Dermis microvascular lymphatic vessel endothelial cell (primary cell): ENCODE data around the gene P2RX1. TPM values are rescaled to one million over a fixed set of nuclear protein-coding genes. Genes with fewer than 3 reads are reported as not detected.
A peak's percentile ranks its signal among the peaks of the same experiment; 100 is the strongest.

ENCODE experiments used
- DNase-seq, 2 donors: peaks; one replicate each; pipeline versions ENCODE4 v3.0.0 to v3.0.0-alpha.2; 2010; ENCODE audit warnings: low read depth in 2 of 2
- total RNA-seq: library from RNA; depleted of rRNA; stranded (reverse); fragments of >200 nt; gene quantifications from 2 replicates; pipeline ENCODE4 v1.2.1, GENCODE V29; 2014

Gene P2RX1
- not detected in 2 replicates for total RNA-seq

- no peak for DNase-seq
Observed at GRCh38 chr17:3915995-3916696, at the start of gene P2RX1. Gene P2RX1, minus strand, starts transcription at chr17:3916465. Its CDS starts 240 bp downstream, at chr17:3916225.

GRCh38 chr17:3965118-3965800, 49.0 kb upstream of the P2RX1 start:
- DNase-seq, result no peak

DNA sequence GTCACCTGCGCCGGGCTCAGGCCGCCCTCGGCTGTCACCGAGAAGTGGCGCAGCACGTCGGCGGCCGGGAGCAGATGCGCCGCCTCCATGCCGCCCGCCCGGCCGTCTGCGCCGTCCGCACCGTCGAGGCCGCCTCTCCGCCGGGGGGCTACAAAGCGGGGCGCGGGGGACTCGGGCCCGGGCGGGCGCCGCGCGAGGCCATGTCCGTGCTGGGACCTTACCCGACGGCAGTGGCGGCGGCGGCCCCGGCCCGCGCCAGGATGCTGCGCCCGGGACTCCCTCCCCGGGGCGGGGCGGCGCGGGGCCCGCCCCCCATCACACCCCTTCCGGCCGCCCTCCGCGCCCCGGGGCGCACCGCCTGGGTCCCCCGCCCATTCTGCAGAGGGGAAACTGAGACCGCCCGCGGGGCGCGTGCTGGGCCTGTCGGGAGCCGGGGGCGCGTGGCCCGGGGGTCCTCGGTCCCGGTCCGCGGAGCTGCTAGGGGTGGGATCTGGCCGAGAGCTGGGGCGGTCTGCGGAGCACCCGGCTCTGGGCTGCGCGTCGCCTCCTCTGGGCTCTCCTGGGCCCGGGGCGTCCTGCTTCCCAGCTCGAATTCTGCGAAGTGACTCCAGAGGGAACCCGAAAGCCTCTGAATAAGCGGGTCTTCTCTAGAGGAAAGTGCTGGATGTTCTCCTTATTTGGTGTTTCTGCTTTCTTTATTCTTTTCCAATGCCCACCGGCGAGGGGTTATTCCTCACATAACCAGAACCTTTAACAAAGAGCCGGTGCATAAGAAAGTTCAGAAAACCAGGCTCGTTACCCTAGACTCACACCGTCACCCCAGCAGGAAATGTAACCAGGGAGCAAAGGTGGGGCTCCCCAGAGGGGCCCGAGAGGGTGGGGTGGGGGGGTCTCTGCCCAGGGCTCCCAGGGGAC, 48.2 kb upstream of the P2RX1 start, which contains the start of gene ATP2A3:
Gene ATP2A3, minus strand, starts transcription at position 235 of the 915 bp plus-strand sequence. Its CDS starts 146 bp downstream, at position 89.
- DNase-seq, result peak in 1 of 2 donors; percentile 13

- no peak for DNase-seq
Observed at GRCh38 chr17:3963237-3964201, 47.3 kb upstream of the P2RX1 start.

GRCh38 chr17:3962965-3963236, 46.6 kb upstream of the P2RX1 start:
- no peak for DNase-seq

DNA sequence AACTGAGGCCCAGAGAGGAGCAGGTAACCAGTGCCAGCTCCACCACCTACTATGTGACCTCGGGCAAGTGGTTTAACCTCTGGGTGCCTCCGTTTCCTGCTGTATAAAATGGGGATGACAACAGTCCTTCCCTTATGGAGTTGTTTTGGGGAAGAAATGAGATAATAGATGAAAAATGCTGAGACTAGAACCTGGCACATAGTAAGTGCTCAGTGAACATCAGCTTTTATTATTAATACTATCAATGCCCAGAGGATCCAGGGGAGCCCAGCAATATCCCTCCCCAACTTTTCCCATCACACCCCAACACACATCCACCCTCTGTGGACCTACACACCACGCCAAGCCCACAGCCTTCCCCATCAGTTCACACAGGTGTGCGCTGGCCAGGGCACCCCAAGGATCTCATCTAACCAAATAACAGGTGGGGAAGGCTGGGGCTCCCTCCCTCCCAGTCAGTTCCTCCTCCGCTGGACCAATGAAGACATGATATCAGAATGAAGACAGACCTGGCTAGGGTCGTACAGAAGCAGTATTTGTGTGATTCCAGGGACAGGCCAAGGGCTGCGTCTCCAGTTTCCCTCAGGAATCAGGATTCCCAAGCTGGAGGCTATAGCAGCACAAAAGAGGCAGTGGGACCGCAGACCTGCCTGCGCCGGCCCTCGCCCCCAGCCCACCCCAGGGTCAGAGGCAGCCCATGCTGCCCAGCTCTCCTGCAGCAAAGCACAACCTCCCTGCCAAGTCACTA, 46.1 kb upstream of the P2RX1 start:
- no peak for DNase-seq

GRCh38 chr17:3961564-3962047, 45.3 kb upstream of the P2RX1 start:
- DNase-seq, result no peak

GRCh38 chr17:3960764-3961163, 44.5 kb upstream of the P2RX1 start:
- DNase-seq, result no peak

GRCh38 chr17:3959921-3960601, 43.8 kb upstream of the P2RX1 start:
- no peak for DNase-seq

DNA sequence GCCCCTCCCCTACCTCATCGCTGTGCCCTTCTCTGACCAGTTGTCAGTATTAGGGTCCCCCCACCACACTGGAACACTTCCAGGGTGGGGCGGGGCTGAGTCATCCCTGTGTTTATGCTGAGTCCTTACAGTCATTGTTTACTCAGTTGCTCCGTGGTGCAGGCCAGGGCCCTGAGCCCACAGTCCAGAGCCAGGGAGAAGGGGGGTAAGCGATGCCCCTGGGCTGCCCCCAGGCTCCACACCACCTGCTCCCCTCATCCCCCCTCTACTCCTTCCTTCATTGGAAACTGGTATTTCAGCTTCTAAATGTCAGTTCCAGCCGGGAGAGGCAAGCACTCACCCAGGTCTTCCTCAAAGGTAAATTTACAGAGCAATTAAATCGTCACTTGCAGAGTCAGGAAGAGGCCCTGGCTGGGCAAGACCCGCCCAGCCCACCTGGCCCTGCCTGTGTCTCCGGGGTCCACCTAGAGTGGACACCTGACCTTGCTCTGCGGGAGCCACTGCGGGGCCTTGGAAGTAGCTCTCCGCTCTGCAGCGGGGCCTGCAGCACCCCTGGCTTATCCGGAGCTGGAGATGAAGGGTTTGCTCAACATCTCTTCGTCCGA, 43.1 kb upstream of the P2RX1 start:
- peak in 1 of 2 donors; percentile 78 for DNase-seq

GRCh38 chr17:3957735-3958599, 41.7 kb upstream of the P2RX1 start:
- no peak for DNase-seq

- DNase-seq, result no peak
Observed at GRCh38 chr17:3956983-3957382, 40.7 kb upstream of the P2RX1 start.

DNA sequence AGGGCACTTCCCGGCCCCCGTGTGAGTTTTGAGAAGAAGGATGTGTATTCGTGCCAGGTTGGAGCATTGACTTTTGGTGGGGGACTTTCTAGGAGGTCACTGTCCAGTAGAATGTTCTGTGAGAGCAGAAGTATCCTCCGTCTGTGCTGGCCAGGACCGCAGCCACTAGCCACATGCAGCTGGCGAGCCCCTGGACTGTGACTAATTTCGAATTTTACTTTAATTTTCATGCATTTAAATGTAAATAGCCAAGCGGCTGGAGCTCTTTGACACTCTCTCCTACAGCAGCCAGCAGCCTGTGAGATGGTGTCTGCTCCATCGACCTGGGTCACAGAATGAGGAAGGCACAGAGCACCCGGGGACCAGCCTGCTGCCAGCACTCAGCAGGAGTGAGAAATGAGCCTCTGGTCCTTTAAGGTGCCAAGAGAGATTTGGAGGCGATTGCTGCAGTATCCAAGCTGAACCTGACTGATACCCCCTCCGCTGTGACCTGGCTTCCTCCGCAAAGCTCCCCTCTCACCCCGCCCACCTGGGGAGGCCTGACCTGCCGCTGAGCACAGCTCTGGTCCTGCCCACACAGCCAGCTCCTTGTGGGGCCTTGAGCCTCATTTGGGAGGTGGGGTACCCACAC, 40.2 kb upstream of the P2RX1 start:
- no peak for DNase-seq

DNA sequence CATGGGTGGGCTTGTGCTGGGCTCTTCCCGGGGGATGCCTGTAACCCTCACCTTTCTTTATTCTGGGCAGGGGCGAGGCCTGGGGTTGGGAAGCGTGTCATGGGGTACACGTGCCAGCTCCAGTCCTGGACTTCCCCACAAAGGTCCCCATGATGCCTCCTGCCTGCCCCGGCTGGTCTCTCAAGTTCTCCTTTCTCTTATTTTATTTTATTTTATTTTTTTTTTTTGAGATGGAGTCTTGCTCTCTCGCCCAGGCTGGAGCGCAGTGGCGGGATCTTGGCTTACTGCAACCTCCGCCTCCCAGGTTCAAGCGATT, 39.4 kb upstream of the P2RX1 start:
- DNase-seq, result no peak

DNA sequence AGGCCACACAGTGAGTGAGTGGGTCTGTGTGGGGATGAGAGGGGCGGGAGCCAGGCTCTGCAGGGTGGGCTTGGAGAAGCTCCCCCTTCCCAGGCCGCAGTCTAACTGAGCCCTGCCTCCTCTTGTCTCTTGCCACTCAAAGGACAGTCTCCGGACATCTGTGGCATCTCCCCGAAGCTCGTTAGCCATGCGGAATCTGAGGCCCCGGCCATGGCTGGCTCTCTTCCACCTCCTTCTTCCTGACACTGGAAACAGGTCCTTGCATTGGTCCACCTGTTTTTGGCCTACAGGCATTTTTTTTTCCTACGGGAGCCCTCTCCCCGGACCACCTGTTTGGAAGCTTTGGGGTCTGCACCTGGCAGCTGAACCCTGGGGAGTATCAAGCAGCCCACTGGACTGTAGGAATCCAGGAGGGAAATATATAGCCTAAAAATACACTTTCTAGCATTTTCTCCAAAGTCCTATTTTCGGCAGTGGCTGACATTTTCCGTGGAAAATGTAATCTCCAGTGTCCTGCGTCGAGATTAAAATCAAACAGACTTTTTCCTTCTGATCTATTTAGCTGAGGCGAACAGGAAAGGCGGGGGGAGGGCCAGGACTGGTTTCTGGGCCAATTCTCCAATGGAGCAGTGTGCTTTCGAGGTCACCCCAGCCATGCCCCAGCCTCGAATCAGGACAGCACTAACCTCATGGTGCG, 38.9 kb upstream of the P2RX1 start:
- DNase-seq, result peak in 1 of 2 donors; percentile 17

DNA sequence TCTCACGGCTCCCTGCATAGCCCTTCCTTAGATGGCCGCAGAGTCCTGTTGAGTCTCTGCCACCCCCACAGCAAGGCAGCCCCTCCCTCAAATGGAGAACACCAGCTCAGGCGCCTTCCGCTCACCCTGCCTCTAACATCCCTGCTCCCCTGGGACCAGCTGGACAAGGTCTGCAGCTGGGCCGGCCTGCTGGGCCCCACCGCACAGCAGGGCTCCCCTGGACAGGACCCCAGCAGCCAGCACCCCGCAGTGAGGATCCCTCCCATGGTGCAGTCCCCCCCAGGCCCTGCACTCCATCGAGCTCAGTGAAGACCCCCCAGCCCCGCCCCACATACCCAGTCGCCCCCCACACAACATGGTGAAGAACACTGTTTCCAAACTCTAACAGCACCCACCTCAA, 37.8 kb upstream of the P2RX1 start:
- DNase-seq, result no peak

DNA sequence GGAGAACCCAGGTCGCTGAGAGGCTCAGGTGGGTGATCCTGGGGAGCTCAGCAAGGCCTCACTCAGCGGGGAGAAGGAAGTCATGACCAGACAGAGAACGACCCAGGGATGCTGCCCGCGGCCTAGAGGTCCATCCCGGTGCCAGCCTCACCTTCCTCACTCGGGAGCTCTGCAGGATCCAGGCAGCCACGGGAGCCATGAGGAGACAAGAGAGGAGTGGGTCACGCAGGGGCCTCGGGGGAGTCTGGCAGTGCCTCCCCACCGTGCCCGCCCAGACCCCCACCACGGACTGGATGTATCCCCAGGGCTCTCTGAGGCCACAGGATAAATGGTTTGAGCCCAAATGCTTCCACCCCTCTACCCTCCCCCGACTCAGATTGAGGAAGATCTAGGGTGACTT, 37.3 kb upstream of the P2RX1 start:
- DNase-seq, result no peak
